Left lung (tissue), 10 donors: ENCODE measurements around the gene FMN1. TPM values are rescaled to one million over a fixed set of nuclear protein-coding genes. Genes with fewer than 3 reads are reported as not detected.

ENCODE experiments used
- ATAC-seq: fragments of 200-7000 bp; cut with Tn5 transposase; one replicate; pipeline ENCODE4 v1.9.1; 2020; ENCODE audit warnings: moderate library complexity
- DNase-seq, 4 donors: peaks; one replicate each; pipeline ENCODE4 v3.0.0-alpha.2; 2013 to 2020
- H3K27ac ChIP-seq, 2 donors: fragments of 200-600 bp; sonication (generic) in 1 of 2; one replicate each; pipeline versions ENCODE4 v1.5.0 to v1.8.0; 2020 to 2021
- H3K27me3 ChIP-seq, 2 donors: fragments of 200-600 bp; sonication (generic) in 1 of 2; one replicate each; pipeline versions ENCODE4 v1.5.0 to v1.8.0; 2020 to 2021
- H3K36me3 ChIP-seq, 2 donors: fragments of 200-600 bp; sonication (generic) in 1 of 2; one replicate each; pipeline versions ENCODE4 v1.5.0 to v1.8.0; 2020 to 2021
- H3K4me1 ChIP-seq, 2 donors: fragments of 200-600 bp; one replicate each; pipeline ENCODE4 v1.8.0; 2021
- H3K4me3 ChIP-seq, 2 donors: fragments of 200-600 bp; sonication (generic) in 1 of 2; one replicate each; pipeline versions ENCODE4 v1.5.0 to v1.8.0; 2020 to 2021; ENCODE audit warnings: mild to moderate bottlenecking in 1 of 2
- H3K9me3 ChIP-seq, 2 donors: fragments of 200-600 bp; sonication (generic) in 1 of 2; one replicate each; pipeline versions ENCODE4 v1.5.0 to v1.8.0; 2020 to 2021
- intact Hi-C, 2 donors: fragments of 100-400 bp; cut with DNase I; formaldehyde crosslinking; loops; one replicate each; pipeline versions ENCODE4 v1.11.2 to v1.14.2; 2022
- polyA plus RNA-seq, 6 donors: library from polyadenylated mRNA; unstranded; fragments of 120-200 nt; gene quantifications; one replicate each; pipeline ENCODE4 v1.2.1, GENCODE V29; 2013; ENCODE audit not compliant: insufficient read length in 6 of 6
- total RNA-seq, 2 donors: library from RNA; stranded (reverse); fragmentation: NEBNext Ultra II Directional; extraction: Animal tissue kit (Norgen Biotek cat#: 25700); gene quantifications; one replicate each; pipeline ENCODE4 v1.2.1, GENCODE V29; 2021
- TF ChIP-seq, protein P1 (sequence below), 2 donors: fragments of 200-600 bp; sonication (generic) in 1 of 2; IDR thresholded peaks; one replicate each; pipeline versions ENCODE4 v1.5.0 to v1.8.0; 2021; ENCODE audit warnings: antibody characterized with exemption in 2 of 2
- donor health status: DM: no; HTN: yes; CAD: no.
- donor health status: DM: no; HTN: no; CAD: no.

The FMN1 gene
- total and polyA plus RNA-seq, 8 donors, result 4.6 to 45.2 (median 8.4) TPM

DNA sequence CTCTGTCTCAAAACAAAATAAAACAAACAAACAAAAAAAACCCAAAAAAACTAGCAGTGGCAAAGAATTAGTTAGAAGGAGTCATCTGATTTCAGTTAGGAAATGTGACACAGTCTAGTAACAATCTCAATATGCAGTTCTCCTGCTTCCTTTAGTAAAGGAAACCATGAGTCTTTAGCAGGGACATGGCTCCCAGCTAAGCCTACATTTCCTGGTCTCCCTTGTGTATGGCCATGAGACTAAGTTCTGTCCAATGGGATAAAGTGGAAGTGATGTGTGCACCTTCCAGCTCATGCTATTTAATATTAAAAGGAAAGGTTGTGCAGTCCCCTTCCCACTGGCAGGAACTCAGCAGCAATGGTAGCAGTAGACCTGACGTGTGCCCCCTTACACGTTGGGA lies 402.1 kb downstream of the FMN1 start:
- intact Hi-C loops, result no loop called here
- H3K36me3 ChIP-seq, result peaks cover 0 to 3% of the 10 kb centered on the region in 2 donors
- no peaks in the 10 kb centered on the region for H3K4me1 ChIP-seq
- no peaks in the 10 kb centered on the region for H3K9me3 ChIP-seq
- DNase-seq (no peak), ATAC-seq (no peak)
- no peak overlapping the region for H3K4me3 ChIP-seq
- no peaks in the 10 kb centered on the region for H3K27me3 ChIP-seq
- H3K27ac ChIP-seq, result no peak overlapping the region
- TF ChIP-seq, protein P1, sequence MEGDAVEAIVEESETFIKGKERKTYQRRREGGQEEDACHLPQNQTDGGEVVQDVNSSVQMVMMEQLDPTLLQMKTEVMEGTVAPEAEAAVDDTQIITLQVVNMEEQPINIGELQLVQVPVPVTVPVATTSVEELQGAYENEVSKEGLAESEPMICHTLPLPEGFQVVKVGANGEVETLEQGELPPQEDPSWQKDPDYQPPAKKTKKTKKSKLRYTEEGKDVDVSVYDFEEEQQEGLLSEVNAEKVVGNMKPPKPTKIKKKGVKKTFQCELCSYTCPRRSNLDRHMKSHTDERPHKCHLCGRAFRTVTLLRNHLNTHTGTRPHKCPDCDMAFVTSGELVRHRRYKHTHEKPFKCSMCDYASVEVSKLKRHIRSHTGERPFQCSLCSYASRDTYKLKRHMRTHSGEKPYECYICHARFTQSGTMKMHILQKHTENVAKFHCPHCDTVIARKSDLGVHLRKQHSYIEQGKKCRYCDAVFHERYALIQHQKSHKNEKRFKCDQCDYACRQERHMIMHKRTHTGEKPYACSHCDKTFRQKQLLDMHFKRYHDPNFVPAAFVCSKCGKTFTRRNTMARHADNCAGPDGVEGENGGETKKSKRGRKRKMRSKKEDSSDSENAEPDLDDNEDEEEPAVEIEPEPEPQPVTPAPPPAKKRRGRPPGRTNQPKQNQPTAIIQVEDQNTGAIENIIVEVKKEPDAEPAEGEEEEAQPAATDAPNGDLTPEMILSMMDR (IDR thresholded peaks at IDR 0.05), result no peak

DNA sequence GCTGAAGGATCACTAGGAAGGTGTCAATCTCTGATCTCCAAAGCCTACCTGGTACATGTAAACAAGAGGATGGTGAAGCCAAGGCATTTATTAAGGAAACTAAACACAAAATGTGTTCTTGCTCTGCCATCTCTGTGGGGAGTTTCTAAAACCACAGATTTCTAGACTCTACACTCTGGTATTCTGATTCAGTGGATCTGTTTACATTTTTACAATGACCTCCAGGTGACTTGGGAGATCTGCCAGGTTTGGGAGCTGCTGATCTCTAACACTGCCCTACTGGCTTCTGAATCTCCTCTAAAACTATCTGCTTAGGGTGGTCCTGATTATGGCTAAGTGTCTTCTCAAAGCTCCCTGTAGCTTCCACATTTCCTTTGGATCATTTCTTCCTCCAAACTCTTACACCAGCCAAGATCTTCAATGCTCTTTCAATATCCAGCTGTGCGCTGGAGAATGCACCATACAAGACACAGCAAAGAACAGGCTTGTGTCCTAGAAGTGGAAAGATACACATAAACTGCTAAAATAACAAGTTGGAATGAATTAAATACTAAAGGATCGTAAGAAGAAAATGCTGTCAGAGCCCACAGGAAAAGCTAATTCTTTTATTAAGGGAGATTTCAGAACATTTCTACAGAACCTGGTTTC lies 404.0 kb downstream of the FMN1 start:
- no peak overlapping the region for H3K4me3 ChIP-seq
- intact Hi-C loops, result no loop called here
- ATAC-seq (no peak), DNase-seq (no peak)
- H3K27me3 ChIP-seq, result no peaks in the 10 kb centered on the region
- H3K36me3 ChIP-seq, result no peaks in the 10 kb centered on the region
- H3K4me1 ChIP-seq, result no peaks in the 10 kb centered on the region
- no peaks in the 10 kb centered on the region for H3K9me3 ChIP-seq
- H3K27ac ChIP-seq, result no peak overlapping the region
- TF ChIP-seq, protein P1 (IDR thresholded peaks at IDR 0.05), result no peak

DNA sequence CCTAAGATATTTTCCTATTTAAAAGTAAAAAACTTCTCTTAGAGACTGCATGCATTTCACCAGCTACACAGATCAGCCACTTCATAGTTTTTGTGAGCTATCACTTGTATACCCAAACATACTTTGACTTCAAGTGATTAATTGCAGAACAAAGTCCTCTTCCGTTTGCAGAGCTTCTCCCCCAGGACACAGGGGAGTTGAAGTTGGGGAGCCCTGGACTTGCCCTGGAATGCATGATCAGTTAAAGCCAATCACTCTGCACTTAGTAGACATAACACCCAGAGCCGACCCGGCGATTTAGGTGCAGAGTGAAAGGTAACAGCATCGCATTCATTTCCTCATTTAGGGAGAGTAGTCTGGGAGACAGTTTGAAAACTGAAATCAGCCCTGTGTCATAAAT lies 406.6 kb downstream of the FMN1 start:
- Histone ChIP-seq H3K4me1 (no peaks in the 10 kb centered on the region), H3K27me3 (no peaks in the 10 kb centered on the region), H3K27ac (no peak overlapping the region), H3K9me3 (no peaks in the 10 kb centered on the region), H3K36me3 (no peaks in the 10 kb centered on the region), H3K4me3 (no peak overlapping the region)
- DNase-seq (no peak), ATAC-seq (no peak)
- TF ChIP-seq, protein P1 (IDR thresholded peaks at IDR 0.05), result no peak
- intact Hi-C loops, result no loop called here

DNA sequence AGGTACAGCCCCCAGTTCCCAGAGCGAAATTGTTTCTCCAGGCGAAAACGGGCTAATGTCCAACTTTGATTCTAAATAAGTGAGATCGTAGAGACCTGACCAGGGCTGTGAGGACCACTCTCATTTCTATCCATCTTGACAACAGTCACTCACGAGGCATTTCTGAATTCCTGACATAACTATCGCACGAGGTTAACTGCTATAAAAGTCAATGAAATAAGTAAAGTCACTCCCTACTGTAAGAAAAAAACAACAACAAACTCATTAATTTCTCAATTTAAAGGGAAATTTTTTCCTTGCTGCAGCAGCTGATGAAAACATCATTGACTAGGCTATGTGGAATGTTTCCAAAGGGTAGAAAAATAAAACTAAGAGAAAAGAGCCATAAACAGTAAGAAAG lies 407.6 kb downstream of the FMN1 start:
- DNase-seq (no peak), ATAC-seq (no peak)
- Histone ChIP-seq H3K4me3 (no peak overlapping the region), H3K36me3 (peaks cover 0 to under 1% of the 10 kb centered on the region in 2 donors), H3K27ac (no peak overlapping the region), H3K9me3 (no peaks in the 10 kb centered on the region), H3K4me1 (no peaks in the 10 kb centered on the region), H3K27me3 (no peaks in the 10 kb centered on the region)
- intact Hi-C loops, result no loop called here
- TF ChIP-seq, protein P1 (IDR thresholded peaks at IDR 0.05), result no peak

DNA sequence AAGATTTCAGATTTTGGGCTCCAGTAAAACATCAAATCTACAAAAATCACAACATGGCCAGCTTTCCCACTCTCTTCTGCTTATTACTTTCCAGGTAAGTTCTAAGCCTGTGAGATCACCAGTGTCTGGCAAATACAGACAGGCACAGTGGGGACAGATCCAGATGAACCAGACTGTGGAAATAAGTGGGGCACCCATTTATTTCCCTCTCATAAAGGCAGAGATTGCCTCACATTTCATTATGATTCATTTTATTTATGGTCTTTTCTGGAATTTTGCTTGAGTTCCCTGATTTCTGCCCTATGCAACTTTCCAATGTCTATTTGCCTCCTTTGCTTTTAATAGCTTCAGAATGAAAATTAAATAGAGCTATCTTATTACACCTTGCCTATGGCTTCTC lies 409.9 kb downstream of the FMN1 start:
- Histone ChIP-seq H3K27me3 (no peaks in the 10 kb centered on the region), H3K9me3 (no peaks in the 10 kb centered on the region), H3K36me3 (peaks cover 0 to 6% of the 10 kb centered on the region in 2 donors), H3K27ac (no peak overlapping the region), H3K4me1 (no peaks in the 10 kb centered on the region), H3K4me3 (no peak overlapping the region)
- ATAC-seq, result no peak
- no peak for DNase-seq
- intact Hi-C loops, result no loop called here
- TF ChIP-seq, protein P1 (IDR thresholded peaks at IDR 0.05), result no peak
